ENCODE measurements around the gene GTPBP8.
"Not testable (repeated sequence)": the region's sequence is repeated elsewhere in the genome, so short reads cannot be mapped to it uniquely, and the experiment has no call there.

GTPBP8 gene

DNA sequence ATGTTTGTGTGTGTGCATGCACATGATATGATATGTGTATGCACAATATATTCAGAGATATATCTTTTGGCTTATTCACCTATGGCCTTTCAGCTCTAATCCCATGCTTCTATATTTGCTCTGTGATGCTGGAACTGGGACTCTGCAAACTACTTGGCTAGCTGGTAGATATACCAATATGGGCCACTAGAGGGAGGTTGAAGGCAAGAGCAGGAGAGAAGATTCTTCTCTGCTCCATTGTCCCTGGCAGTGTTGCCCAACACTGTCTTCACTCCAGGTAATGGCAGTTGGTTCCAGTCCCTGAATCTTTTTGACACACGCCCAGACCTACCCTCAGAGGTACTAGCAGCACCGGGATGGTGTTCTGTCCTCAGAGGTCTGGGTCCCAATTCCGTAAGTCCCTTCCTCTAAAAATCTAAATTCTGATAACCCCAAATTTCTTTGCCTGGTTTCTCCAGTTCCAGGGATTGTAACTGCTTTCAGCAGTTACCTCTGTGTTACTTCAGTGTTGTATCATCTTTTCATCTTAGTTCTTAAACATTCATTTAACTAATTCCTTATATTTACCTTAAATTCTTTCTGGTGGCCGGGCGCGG, 44.7 kb downstream of the GTPBP8 start:
- peak; percentile 83 for DNase-seq (ENCODE audit: low read depth)
- TF ChIP-seq, protein P1, sequence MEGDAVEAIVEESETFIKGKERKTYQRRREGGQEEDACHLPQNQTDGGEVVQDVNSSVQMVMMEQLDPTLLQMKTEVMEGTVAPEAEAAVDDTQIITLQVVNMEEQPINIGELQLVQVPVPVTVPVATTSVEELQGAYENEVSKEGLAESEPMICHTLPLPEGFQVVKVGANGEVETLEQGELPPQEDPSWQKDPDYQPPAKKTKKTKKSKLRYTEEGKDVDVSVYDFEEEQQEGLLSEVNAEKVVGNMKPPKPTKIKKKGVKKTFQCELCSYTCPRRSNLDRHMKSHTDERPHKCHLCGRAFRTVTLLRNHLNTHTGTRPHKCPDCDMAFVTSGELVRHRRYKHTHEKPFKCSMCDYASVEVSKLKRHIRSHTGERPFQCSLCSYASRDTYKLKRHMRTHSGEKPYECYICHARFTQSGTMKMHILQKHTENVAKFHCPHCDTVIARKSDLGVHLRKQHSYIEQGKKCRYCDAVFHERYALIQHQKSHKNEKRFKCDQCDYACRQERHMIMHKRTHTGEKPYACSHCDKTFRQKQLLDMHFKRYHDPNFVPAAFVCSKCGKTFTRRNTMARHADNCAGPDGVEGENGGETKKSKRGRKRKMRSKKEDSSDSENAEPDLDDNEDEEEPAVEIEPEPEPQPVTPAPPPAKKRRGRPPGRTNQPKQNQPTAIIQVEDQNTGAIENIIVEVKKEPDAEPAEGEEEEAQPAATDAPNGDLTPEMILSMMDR (IDR thresholded peaks at IDR 0.05; ENCODE audit: insufficient read depth, low read depth, low read length, missing control alignments) = peak; percentile 98

DNA sequence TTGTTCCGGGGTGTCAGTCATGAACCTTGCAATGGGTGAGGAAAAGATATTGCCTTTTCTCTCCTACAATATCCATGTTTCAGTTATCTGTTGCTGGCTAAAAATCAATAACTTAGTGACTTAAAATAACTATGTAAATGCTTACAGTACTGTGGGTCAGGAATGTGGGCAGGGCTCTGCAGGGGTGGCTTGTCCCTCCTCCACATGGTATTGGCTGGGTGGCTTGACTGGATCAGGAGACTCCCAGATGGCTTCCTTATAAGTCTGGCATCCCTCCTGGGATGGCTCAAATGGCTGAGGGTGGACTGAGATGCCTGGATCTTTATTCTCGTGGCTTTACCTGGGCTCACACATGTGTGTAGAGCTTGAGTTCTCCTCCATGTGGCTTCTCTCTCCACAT, 47.5 kb downstream of the GTPBP8 start:
- DNase-seq (ENCODE audit: low read depth) = no peak
- H3K4me3 ChIP-seq (ENCODE audit: low read length) = no peak overlapping the region
- TF ChIP-seq, protein P1 (IDR thresholded peaks at IDR 0.05; ENCODE audit: insufficient read depth, low read depth, low read length, missing control alignments) = no peak

More for the DNA sequence above, 44.7 kb downstream of the GTPBP8 start:
- no peak overlapping the region for H3K4me3 ChIP-seq (ENCODE audit: low read length)

DNA sequence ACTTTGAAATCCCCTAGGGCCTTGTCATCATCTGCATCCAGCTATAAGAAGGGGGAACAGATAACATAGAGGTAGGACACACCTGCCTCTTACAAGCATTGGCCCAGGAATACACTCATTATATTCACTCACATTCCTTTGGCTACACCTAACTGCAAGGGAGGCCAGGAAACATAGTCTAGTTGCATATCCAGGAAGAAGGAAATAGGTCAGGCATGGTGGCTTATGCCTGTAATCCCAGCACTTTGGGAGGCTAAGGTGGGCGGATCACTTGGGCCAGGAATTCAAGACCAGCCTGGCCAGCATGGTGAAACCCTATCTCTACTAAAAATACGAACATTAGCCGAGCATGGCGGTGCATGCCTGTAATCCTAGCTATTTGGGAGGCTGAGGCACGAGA, 48.8 kb downstream of the GTPBP8 start:
- peak; percentile 20 for DNase-seq (ENCODE audit: low read depth)
- TF ChIP-seq, protein P1 (IDR thresholded peaks at IDR 0.05; ENCODE audit: insufficient read depth, low read depth, low read length, missing control alignments) = no peak
- no peak overlapping the region for H3K4me3 ChIP-seq (ENCODE audit: low read length)

- TF ChIP-seq, protein P1 (IDR thresholded peaks at IDR 0.05; ENCODE audit: insufficient read depth, low read depth, low read length, missing control alignments) = no peak
- DNase-seq (ENCODE audit: low read depth) = no peak
- H3K4me3 ChIP-seq (ENCODE audit: low read length) = no peak overlapping the region
Measured at GRCh38 chr3:113040231-113040630, 49.4 kb downstream of the GTPBP8 start.

- TF ChIP-seq, protein P1 (IDR thresholded peaks at IDR 0.05; ENCODE audit: insufficient read depth, low read depth, low read length, missing control alignments) = no peak
- no peak for DNase-seq (ENCODE audit: low read depth)
- no peak overlapping the region for H3K4me3 ChIP-seq (ENCODE audit: low read length)
Measured at GRCh38 chr3:113043686-113044085, 52.9 kb downstream of the GTPBP8 start.

DNA sequence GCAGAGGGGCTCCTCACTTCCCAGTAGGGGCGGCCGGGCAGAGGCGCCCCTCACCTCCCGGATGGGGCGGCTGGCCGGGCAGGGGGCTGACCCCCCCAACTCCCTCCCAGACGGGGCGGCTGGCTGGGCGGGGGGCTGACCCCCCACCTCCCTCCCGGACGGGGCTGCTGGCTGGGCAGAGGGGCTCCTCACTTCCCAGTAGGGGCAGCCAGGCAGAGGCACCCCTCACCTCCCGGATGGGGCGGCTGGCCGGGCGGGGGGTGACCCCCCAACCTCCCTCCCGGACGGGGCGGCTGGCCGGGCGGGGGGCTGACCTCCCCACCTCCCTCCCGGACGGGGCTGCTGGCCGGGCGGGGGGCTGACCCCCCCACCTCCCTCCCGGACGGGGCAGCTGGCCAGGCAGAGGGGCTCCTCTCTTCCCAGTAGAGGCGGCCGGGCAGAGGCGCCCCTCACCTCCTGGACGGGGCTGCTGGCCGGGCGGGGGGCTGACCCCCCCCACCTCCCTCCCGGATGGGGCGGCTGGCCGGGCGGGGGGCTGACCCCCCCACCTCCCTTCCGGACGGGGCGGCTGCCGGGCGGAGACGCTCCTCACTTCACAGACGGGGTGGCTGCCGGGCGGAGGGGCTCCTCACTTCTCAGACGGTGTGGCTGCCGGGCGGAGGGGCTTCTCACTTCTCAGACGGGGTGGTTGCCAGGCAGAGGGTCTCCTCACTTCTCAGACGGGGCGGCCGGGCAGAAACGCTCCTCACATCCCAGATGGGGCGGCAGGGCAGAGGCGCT, 55.6 kb downstream of the GTPBP8 start:
- H3K4me3 ChIP-seq (ENCODE audit: low read length); DNase-seq (ENCODE audit: low read depth): not testable (repeated sequence)

GRCh38 chr3:113051302-113051711, 60.5 kb downstream of the GTPBP8 start:
- H3K4me3 ChIP-seq (ENCODE audit: low read length) = no peak overlapping the region
- peak; percentile 76 for DNase-seq (ENCODE audit: low read depth)
- TF ChIP-seq, protein P1 (IDR thresholded peaks at IDR 0.05; ENCODE audit: insufficient read depth, low read depth, low read length, missing control alignments) = peak; percentile 86

Measured in epithelial cell of esophagus (primary cell).